Mesothelial cell of epicardium (in vitro differentiated cells): ENCODE measurements around the gene NBPF1. TPM values are rescaled to one million over a fixed set of nuclear protein-coding genes. Genes with fewer than 3 reads are reported as not detected.
"Not testable (repeated sequence)": the region's sequence is repeated elsewhere in the genome, so short reads cannot be mapped to it uniquely, and the experiment has no call there.

Experiments
- DNase-seq, 2 experiments: peaks; one replicate each; pipeline ENCODE4 v3.0.0; 2021; ENCODE audit warnings: low spot score in 2 of 2; ENCODE audit not compliant: unreplicated experiment in 2 of 2
- H3K27ac Mint-ChIP-seq: 2 replicates; pipeline ENCODE4 v1.8.0; 2021; ENCODE audit warnings: mixed read lengths
- H3K27me3 Mint-ChIP-seq: 2 replicates; pipeline ENCODE4 v1.8.0; 2021; ENCODE audit warnings: low read depth, mixed read lengths
- H3K36me3 Mint-ChIP-seq: 2 replicates; pipeline ENCODE4 v1.8.0; 2021; ENCODE audit warnings: mixed read lengths
- H3K4me1 Mint-ChIP-seq: 2 replicates; pipeline ENCODE4 v1.8.0; 2021; ENCODE audit warnings: mixed read lengths
- H3K4me3 Mint-ChIP-seq: 2 replicates; pipeline ENCODE4 v1.8.0; 2021; ENCODE audit warnings: mild to moderate bottlenecking, moderate library complexity, mixed read lengths
- H3K9me3 Mint-ChIP-seq: 2 replicates; pipeline ENCODE4 v1.8.0; 2021; ENCODE audit warnings: mixed read lengths
- CTCF ChIP-seq: fragments of 200-600 bp; sonication (generic); IDR thresholded peaks from one replicate; pipeline ENCODE4 v1.5.0; 2021; ENCODE audit warnings: antibody characterized with exemption; ENCODE audit not compliant: unreplicated experiment
- total RNA-seq: library from RNA; stranded (reverse); gene quantifications from 3 replicates; pipeline ENCODE4 v1.2.1, GENCODE V29; 2021

The NBPF1 gene
- total RNA-seq, 1 donor from 2014 or later, result 86.3 TPM

GRCh38 chr1:16612332-16613172, 812 bp downstream of the NBPF1 start:
- no peaks in the 10 kb centered on the region for H3K9me3 Mint-ChIP-seq
- H3K4me3 Mint-ChIP-seq, result no peak overlapping the region
- H3K27ac Mint-ChIP-seq, result no peak overlapping the region
- no peaks in the 10 kb centered on the region for H3K36me3 Mint-ChIP-seq
- peak; percentile 12 for TF ChIP-seq CTCF
- H3K27me3 Mint-ChIP-seq, result no peaks in the 10 kb centered on the region
- H3K4me1 Mint-ChIP-seq, result no peaks in the 10 kb centered on the region
- DNase-seq, result peak in 1 of 2 experiments; percentile 83

DNA sequence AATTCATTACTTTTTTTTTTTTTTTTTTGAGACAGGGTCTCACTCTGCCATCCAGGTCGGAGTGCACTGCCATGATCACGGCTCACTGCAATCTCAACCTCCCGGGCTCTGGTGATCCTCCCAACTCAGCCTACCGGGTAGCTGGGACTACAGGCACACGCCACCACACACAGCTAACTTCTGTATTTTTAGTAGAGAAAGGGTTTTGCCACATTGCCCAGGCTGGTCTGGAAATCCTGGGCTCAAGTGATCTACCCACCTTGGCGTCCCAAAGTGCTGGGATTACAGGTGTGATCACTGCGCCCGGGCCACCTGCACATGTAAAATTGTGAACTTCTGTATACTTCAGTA, 1.4 kb downstream of the NBPF1 start:
- not testable (repeated sequence) for H3K4me1 Mint-ChIP-seq, H3K9me3 Mint-ChIP-seq, H3K36me3 Mint-ChIP-seq, H3K27ac Mint-ChIP-seq, H3K4me3 Mint-ChIP-seq, H3K27me3 Mint-ChIP-seq
- DNase-seq, result peak in 1 of 2 experiments; percentile 43

DNA sequence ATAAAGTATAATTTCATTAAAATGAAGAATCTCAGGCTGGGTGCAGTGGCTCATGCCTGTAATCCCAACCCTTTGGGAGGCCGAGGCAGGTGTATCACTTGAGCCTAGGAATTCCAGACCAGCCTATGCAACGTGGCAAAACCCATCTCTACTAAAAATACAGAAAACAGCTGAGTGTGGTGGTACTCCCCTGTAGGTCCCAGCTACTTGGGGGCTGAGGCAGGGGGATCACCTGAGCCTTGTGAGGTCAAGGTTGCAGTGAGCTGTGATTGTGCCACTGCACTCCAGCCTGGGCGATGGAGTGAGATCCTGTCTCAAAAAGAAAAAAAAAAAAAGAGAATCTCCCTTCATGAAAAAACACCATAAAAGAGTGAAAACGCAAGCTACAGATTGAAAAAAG, 2.2 kb downstream of the NBPF1 start:
- H3K4me1 Mint-ChIP-seq, H3K27ac Mint-ChIP-seq, H3K27me3 Mint-ChIP-seq, H3K36me3 Mint-ChIP-seq, H3K9me3 Mint-ChIP-seq, H3K4me3 Mint-ChIP-seq: not testable (repeated sequence)
- peak in 1 of 2 experiments; percentile 37 for DNase-seq

- DNase-seq, result peak in 1 of 2 experiments; percentile 27
- H3K27me3 Mint-ChIP-seq, H3K27ac Mint-ChIP-seq, H3K4me3 Mint-ChIP-seq, H3K4me1 Mint-ChIP-seq, H3K36me3 Mint-ChIP-seq, H3K9me3 Mint-ChIP-seq: not testable (repeated sequence)
Observed at GRCh38 chr1:16610553-16610952, 2.8 kb downstream of the NBPF1 start.

GRCh38 chr1:16609761-16610160, 3.6 kb downstream of the NBPF1 start:
- not testable (repeated sequence) for H3K4me3 Mint-ChIP-seq, H3K27me3 Mint-ChIP-seq, H3K4me1 Mint-ChIP-seq, H3K36me3 Mint-ChIP-seq, H3K9me3 Mint-ChIP-seq, H3K27ac Mint-ChIP-seq
- peak in 1 of 2 experiments; percentile 34 for DNase-seq

GRCh38 chr1:16608838-16609560, 4.4 kb downstream of the NBPF1 start:
- peak in 1 of 2 experiments; percentile 29 for DNase-seq
- Mint-ChIP-seq H3K4me3 (no peak overlapping the region), H3K27ac (no peak overlapping the region), H3K9me3 (no peaks in the 10 kb centered on the region), H3K4me1 (no peaks in the 10 kb centered on the region), H3K27me3 (no peaks in the 10 kb centered on the region), H3K36me3 (no peaks in the 10 kb centered on the region)
- no peak for TF ChIP-seq CTCF

DNA sequence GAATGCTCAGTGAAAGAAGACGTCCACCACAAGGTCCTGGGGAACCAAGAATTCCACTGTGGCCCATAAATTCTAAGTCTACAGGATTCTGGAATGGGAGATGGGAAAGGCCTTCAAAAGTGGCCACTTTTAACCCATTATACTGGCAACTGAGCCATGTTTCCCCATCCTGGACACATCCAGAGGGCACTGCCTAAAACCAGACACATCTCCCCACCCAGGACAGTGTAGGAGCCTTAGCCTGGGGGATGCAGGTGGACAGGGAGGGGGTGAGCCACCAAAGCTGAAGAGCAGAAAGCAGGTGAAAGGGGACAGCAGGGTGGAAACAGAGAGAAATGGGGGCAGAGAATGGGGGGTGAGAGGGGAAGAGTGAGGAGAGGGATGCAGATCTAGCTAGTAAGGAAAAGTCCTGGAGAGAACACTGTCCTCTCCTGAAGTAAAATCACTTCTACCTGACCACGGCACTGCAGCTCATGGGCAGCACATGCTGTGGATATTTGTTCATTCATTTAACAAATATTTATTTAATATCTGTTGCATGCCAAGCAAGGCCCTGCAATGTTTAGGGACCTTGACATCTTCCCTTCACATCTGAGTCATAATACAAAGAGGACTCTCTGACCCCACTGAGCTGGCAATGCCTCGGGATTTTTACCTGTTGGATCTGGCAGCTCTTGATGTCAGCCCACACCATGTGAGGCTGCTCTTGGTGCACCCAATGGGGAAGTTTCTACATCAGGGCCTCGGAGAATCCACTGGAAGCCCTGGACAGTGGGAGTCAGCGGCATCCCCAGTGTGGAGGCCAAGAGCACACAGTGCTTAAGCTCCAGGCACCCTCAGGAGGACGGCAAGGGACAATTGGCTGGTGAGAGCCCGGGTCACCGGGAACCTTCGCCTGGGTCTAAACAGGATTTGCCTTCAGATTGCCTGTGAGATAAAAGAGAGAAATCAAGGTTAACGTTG, 5.2 kb downstream of the NBPF1 start:
- not testable (repeated sequence) for H3K27ac Mint-ChIP-seq, H3K9me3 Mint-ChIP-seq, H3K4me1 Mint-ChIP-seq, H3K27me3 Mint-ChIP-seq, H3K36me3 Mint-ChIP-seq, H3K4me3 Mint-ChIP-seq
- DNase-seq, result peak in 1 of 2 experiments; percentile 44
